BE2C (cell line): ENCODE measurements around the gene C1orf94.
A peak's percentile ranks its signal among the peaks of the same experiment; 100 is the strongest.

Experiments
- DNase-seq: peaks from one replicate; pipeline ENCODE4 v3.0.0-alpha.2; 2020
- H3K27me3 ChIP-seq: fragments of 250-450 bp; sonication (Bioruptor Pico); 2 replicates; pipeline ENCODE4 v1.5.1; 2020; ENCODE audit warnings: mild to moderate bottlenecking
- H3K36me3 ChIP-seq: fragments of 250-450 bp; sonication (Bioruptor Pico); 2 replicates; pipeline ENCODE4 v1.5.1; 2020; ENCODE audit warnings: mild to moderate bottlenecking
- H3K4me1 ChIP-seq: fragments of 250-450 bp; sonication (Bioruptor Pico); 2 replicates; pipeline ENCODE4 v1.5.1; 2020
- H3K4me3 ChIP-seq: 2 replicates; pipeline ENCODE4 v1.5.1; 2011; ENCODE audit warnings: low read depth, low read length
- H3K9me3 ChIP-seq: fragments of 250-450 bp; sonication (Bioruptor Pico); 2 replicates; pipeline ENCODE4 v1.5.1; 2020
- CTCF ChIP-seq: IDR thresholded peaks from 2 replicates; pipeline ENCODE4 v1.5.1; 2012; ENCODE audit warnings: mild to moderate bottlenecking, low read depth, low read length

C1orf94 gene

GRCh38 chr1:34162852-34163766 is 13.6 kb upstream of the C1orf94 start:
- peak; percentile 29; the same call in 1 of the 2 replicates for TF ChIP-seq CTCF
- Histone ChIP-seq H3K36me3 (no peaks in the 10 kb centered on the region), H3K9me3 (no peaks in the 10 kb centered on the region), H3K27me3 (peaks cover 32% of the 10 kb centered on the region), H3K4me3 (no peak overlapping the region), H3K4me1 (no peaks in the 10 kb centered on the region)
- peak; percentile 24 for DNase-seq

GRCh38 chr1:34163792-34164731 is 12.6 kb upstream of the C1orf94 start:
- no peak overlapping the region for H3K4me3 ChIP-seq
- no peaks in the 10 kb centered on the region for H3K36me3 ChIP-seq
- no peaks in the 10 kb centered on the region for H3K9me3 ChIP-seq
- no peak for TF ChIP-seq CTCF
- DNase-seq = no peak
- no peaks in the 10 kb centered on the region for H3K4me1 ChIP-seq
- peaks cover 32% of the 10 kb centered on the region for H3K27me3 ChIP-seq

- Histone ChIP-seq H3K4me3 (no peak within 1 kb of the TSS), H3K27me3 (peaks cover 32% of the 10 kb centered on the region), H3K36me3 (no peaks in the 10 kb centered on the region), H3K4me1 (no peaks in the 10 kb centered on the region), H3K9me3 (no peaks in the 10 kb centered on the region)
- no peak for TF ChIP-seq CTCF
- DNase-seq = no peak
Measured at GRCh38 chr1:34164771-34165391, 11.8 kb upstream of the C1orf94 start, which contains the start of gene CSMD2. Gene CSMD2 (minus strand): TSS chr1:34165230. CDS start chr1:34165097, 133 bp downstream.

GRCh38 chr1:34165422-34165921 is 11.2 kb upstream of the C1orf94 start:
- Histone ChIP-seq H3K4me3 (no peak overlapping the region), H3K27me3 (peaks cover 32% of the 10 kb centered on the region), H3K9me3 (no peaks in the 10 kb centered on the region), H3K4me1 (no peaks in the 10 kb centered on the region), H3K36me3 (no peaks in the 10 kb centered on the region)
- no peak for DNase-seq
- TF ChIP-seq CTCF = no peak

GRCh38 chr1:34166191-34166624 is 10.5 kb upstream of the C1orf94 start:
- Histone ChIP-seq H3K4me1 (no peaks in the 10 kb centered on the region), H3K9me3 (no peaks in the 10 kb centered on the region), H3K27me3 (peaks cover 32% of the 10 kb centered on the region), H3K36me3 (no peaks in the 10 kb centered on the region), H3K4me3 (no peak overlapping the region)
- TF ChIP-seq CTCF = no peak
- DNase-seq = no peak
